PC-3 (cell line): Measurements from ENCODE around the gene SLC1A2. TPM values are rescaled to one million over a fixed set of nuclear protein-coding genes. Genes with fewer than 3 reads are reported as not detected.

ENCODE experiments used
- ATAC-seq: fragments of 200-7000 bp; cut with Tn5 transposase; 2 replicates; pipeline ENCODE4 v1.9.1; 2020; ENCODE audit warnings: mild to moderate bottlenecking, moderate library complexity
- BruUV-seq: library from RNA; stranded (reverse); fragments of 400-500 nt; replicated peaks from 2 replicates; lab custom pipeline; 2021; lab: Mats Ljungman, UMichigan
- CTCF ChIA-PET: fragments of 300-600 bp; sonication (Branson Sonifier 250); formaldehyde crosslinking; loops from one replicate; lab custom pipeline; 2022; ENCODE audit warnings: antibody characterized with exemption; lab: Charles Lee
- POLR2A ChIA-PET: fragments of 300-600 bp; sonication (Branson Sonifier 250); formaldehyde crosslinking; loops from one replicate; lab custom pipeline; 2022; ENCODE audit warnings: antibody characterized with exemption; ENCODE audit not compliant: unreplicated experiment; lab: Charles Lee
- DNase-seq: peaks from one replicate; pipeline ENCODE4 v3.0.0-alpha.2; 2015
- H2AFZ ChIP-seq: fragments of 300-600 bp; sonication (generic); 2 replicates; pipeline ENCODE4 v1.6.0; 2016; ENCODE audit warnings: antibody characterized with exemption, low read length
- H3F3A ChIP-seq: fragments of 300-600 bp; sonication (generic); one replicate; pipeline ENCODE4 v1.6.0; 2017; ENCODE audit warnings: antibody characterized with exemption, low read length, control low read depth, mild to moderate bottlenecking; ENCODE audit not compliant: unreplicated experiment
- H3K27ac ChIP-seq: fragments of 300-600 bp; sonication (generic); 2 replicates; pipeline ENCODE4 v1.5.1; 2016; ENCODE audit warnings: mild to moderate bottlenecking, low read length
- H3K27me3 ChIP-seq: fragments of 300-600 bp; sonication (generic); 2 replicates; pipeline ENCODE4 v1.6.1; 2016; ENCODE audit warnings: low read length, mixed read lengths
- H3K36me3 ChIP-seq: fragments of 300-600 bp; sonication (generic); 2 replicates; pipeline ENCODE4 v1.6.1; 2016; ENCODE audit warnings: low read depth, mixed run types, low read length, mixed read lengths
- H3K4me1 ChIP-seq: fragments of 300-600 bp; sonication (generic); 2 replicates; pipeline ENCODE4 v1.5.1; 2016; ENCODE audit warnings: low read length; ENCODE audit not compliant: insufficient read depth
- H3K4me2 ChIP-seq: fragments of 300-600 bp; sonication (generic); 2 replicates; pipeline ENCODE4 v1.6.0; 2016; ENCODE audit warnings: low read length
- H3K4me3 ChIP-seq: fragments of 300-600 bp; sonication (generic); 2 replicates; pipeline ENCODE4 v1.5.1; 2016; ENCODE audit warnings: mild to moderate bottlenecking, low read length, mixed read lengths
- H3K79me2 ChIP-seq: fragments of 300-600 bp; sonication (generic); 2 replicates; pipeline ENCODE4 v1.6.1; 2017; ENCODE audit warnings: low read length, mixed read lengths
- H3K9ac ChIP-seq: fragments of 300-600 bp; sonication (generic); 2 replicates; pipeline ENCODE4 v1.6.0; 2016; ENCODE audit warnings: mild to moderate bottlenecking, low read length
- H3K9me2 ChIP-seq: fragments of 300-600 bp; sonication (generic); replicated peaks from 2 replicates; pipeline ENCODE4 v1.6.1; 2016; ENCODE audit warnings: mixed run types, low read length, mixed read lengths
- H3K9me3 ChIP-seq: fragments of 300-600 bp; sonication (generic); 2 replicates; pipeline ENCODE4 v1.6.1; 2016; ENCODE audit warnings: low read length, mixed read lengths
- H4K20me1 ChIP-seq: fragments of 300-600 bp; sonication (generic); 2 replicates; pipeline ENCODE4 v1.6.1; 2016; ENCODE audit warnings: low read length, mixed read lengths
- EZH2 ChIP-seq: fragments of 300-600 bp; sonication (generic); IDR thresholded peaks from one replicate; pipeline ENCODE4 v1.6.1; 2017; ENCODE audit warnings: antibody characterized with exemption, mild to moderate bottlenecking, low read length; ENCODE audit not compliant: unreplicated experiment
- EZH2phosphoT487 ChIP-seq: fragments of 300-600 bp; sonication (generic); IDR thresholded peaks from 2 replicates; pipeline ENCODE4 v1.6.1; 2018; ENCODE audit warnings: mild to moderate bottlenecking, antibody characterized with exemption, low read length, borderline replicate concordance
- intact Hi-C: fragments of 100-400 bp; cut with micrococcal nuclease; formaldehyde crosslinking; loops from 2 replicates; pipeline ENCODE4 v1.9.0; 2023
- total RNA-seq: library from RNA; depleted of rRNA; stranded (reverse); fragments of >200 nt; gene quantifications from 2 replicates; pipeline ENCODE4 v1.2.3, GENCODE V29; 2014
- TF ChIP-seq, protein P1 (sequence below): fragments of 300-600 bp; sonication (generic); conservative IDR thresholded peaks from 2 replicates; pipeline ENCODE4 v1.5.1; 2017; ENCODE audit warnings: antibody characterized with exemption, low read depth, mild to moderate bottlenecking, low read length

SLC1A2 gene
- total RNA-seq, 1 experiment from 2014 or later = 0.18 TPM

DNA sequence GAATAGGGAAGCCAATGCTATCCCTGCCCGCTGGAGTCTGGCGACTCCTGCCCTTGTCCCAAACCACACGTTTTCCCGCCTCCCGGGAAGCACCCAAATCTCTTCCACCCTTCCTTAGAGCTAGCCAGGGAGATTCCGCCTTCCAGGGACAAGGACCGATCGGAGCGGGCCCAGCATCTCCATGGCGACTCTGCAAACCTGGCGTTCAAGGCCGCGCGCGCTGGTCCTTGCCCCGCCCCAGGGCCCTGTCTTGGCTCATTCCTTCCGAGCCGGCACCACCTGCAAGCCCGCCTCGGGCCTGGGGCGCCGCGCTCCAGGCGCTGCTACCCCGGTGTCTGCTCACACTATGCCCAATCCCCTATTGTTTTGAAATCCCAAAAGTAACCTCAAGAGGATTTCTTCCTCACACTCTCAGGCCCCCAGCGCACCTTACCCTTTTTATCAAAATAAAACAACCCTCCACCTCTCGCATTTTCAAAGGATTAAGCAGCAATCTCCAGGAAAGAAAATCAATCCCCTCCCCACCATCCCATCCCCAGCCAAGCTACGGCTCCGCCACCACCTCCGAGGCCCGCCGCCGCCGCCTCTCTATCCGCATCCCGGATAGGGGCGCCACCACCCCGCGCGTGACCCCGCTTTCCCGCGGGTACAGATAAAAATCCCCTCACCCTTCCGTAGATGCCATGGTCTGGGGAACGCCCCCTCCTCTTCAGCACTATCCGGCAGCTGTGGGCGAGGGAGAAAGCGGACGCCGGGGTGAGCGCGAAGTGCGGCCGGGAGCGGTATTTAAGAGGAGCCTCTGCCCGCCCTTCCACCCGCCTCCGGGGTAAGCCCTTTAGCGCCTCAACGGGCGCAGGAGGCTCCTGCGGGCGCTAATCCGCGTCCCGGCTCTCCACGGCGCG is 825 bp downstream of the SLC1A2 start:
- Histone ChIP-seq H3K36me3 (no peaks in the 10 kb centered on the region), H3K27me3 (peaks cover 93% of the 10 kb centered on the region), H3K4me1 (0 out of 2 replicates have a peak, but pooled peaks cover 3% of the 10 kb centered on the region), H3F3A (no peaks in the 10 kb centered on the region), H3K9me2 (no peaks in the 10 kb centered on the region), H4K20me1 (no peaks in the 10 kb centered on the region), H3K27ac (no peak overlapping the region), H2AFZ (peak overlapping the region; percentile 45; the same call in 1 of the 2 replicates), H3K79me2 (no peaks in the 10 kb centered on the region), H3K4me2 (peak overlapping the region; percentile 81), H3K9ac (no peak overlapping the region), H3K4me3 (peak overlapping the region; percentile 59), H3K9me3 (no peaks in the 10 kb centered on the region)
- intact Hi-C loops = no loop called here
- ATAC-seq (peak; percentile 38; the same call in 1 of the 2 replicates), DNase-seq (no peak)
- ChIA-PET POLR2A (no interaction called here), CTCF (interaction anchor here (0.7 kb wide), 1 partner anchor 494 kb away, joined by 4 read pairs; no protein-coding TSS in a partner anchor)
- TF ChIP-seq EZH2 (peak; percentile 89), EZH2phosphoT487 (peak; percentile 62; the same call in 1 of the 2 replicates)
- TF ChIP-seq, protein P1, sequence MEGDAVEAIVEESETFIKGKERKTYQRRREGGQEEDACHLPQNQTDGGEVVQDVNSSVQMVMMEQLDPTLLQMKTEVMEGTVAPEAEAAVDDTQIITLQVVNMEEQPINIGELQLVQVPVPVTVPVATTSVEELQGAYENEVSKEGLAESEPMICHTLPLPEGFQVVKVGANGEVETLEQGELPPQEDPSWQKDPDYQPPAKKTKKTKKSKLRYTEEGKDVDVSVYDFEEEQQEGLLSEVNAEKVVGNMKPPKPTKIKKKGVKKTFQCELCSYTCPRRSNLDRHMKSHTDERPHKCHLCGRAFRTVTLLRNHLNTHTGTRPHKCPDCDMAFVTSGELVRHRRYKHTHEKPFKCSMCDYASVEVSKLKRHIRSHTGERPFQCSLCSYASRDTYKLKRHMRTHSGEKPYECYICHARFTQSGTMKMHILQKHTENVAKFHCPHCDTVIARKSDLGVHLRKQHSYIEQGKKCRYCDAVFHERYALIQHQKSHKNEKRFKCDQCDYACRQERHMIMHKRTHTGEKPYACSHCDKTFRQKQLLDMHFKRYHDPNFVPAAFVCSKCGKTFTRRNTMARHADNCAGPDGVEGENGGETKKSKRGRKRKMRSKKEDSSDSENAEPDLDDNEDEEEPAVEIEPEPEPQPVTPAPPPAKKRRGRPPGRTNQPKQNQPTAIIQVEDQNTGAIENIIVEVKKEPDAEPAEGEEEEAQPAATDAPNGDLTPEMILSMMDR = no peak
- BruUV-seq = no TSS peak

DNA sequence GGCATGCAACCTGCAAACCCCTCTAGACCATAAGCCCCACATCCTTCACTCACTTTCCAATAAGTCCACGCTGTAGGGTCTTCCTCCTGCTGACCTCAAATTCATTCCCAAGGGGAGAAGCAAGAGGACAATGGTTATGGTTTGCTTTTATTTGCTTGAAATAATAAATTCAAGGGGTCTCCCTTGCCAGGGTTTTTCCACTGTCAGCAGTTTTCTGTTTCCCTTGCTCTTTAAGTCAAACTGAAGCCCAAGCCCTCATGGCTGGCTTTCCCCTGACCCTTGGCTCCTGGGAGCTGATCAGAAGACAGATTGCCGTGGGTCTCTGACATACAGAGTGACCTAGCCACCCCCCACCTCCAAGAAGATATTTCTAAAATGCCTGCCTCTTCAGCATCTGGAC is 3.9 kb downstream of the SLC1A2 start:
- no TSS peak for BruUV-seq
- CTCF ChIA-PET = no interaction called here

More for the DNA sequence above, 3.9 kb downstream of the SLC1A2 start:
- H3K36me3 ChIP-seq = no peaks in the 10 kb centered on the region
- no peak overlapping the region for H3K4me2 ChIP-seq
- H3K9me3 ChIP-seq = no peaks in the 10 kb centered on the region
- no peak overlapping the region for H3K4me3 ChIP-seq
- DNase-seq (no peak), ATAC-seq (no peak)
- POLR2A ChIA-PET = no interaction called here
- H3K4me1 ChIP-seq = 0 out of 2 replicates have a peak, but pooled peaks cover 3% of the 10 kb centered on the region
- H2AFZ ChIP-seq = no peak overlapping the region
- no peaks in the 10 kb centered on the region for H3K79me2 ChIP-seq
- intact Hi-C loops = no loop called here
- H3K9ac ChIP-seq = no peak overlapping the region
- no peaks in the 10 kb centered on the region for H3F3A ChIP-seq
- no peaks in the 10 kb centered on the region for H4K20me1 ChIP-seq
- TF ChIP-seq, protein P1 = no peak
- no peaks in the 10 kb centered on the region for H3K9me2 ChIP-seq
- H3K27ac ChIP-seq = no peak overlapping the region
- peaks cover 63% of the 10 kb centered on the region for H3K27me3 ChIP-seq
